ENCODE results near the gene HMX3.

Gene HMX3

GRCh38 chr10:123134915-123135414 lies 805 bp upstream of the HMX3 start:
- no peak for DNase-seq

GRCh38 chr10:123136221-123136805 lies 543 bp downstream of the HMX3 start:
- no peak for DNase-seq

GRCh38 chr10:123136806-123137642 lies 1.3 kb downstream of the HMX3 start:
- no peak for DNase-seq

- DNase-seq: no peak
Observed at GRCh38 chr10:123139165-123139520, 3.4 kb downstream of the HMX3 start.

GRCh38 chr10:123139521-123140163 lies 3.9 kb downstream of the HMX3 start:
- no peak for DNase-seq

GRCh38 chr10:123140164-123140982 lies 4.6 kb downstream of the HMX3 start:
- no peak for DNase-seq

GRCh38 chr10:123140983-123141390 lies 5.2 kb downstream of the HMX3 start:
- DNase-seq: no peak

GRCh38 chr10:123141791-123142700 lies 6.3 kb downstream of the HMX3 start:
- no peak for DNase-seq

- DNase-seq: no peak
Observed at GRCh38 chr10:123142701-123143161, 7.0 kb downstream of the HMX3 start.

- no peak for DNase-seq
Observed at GRCh38 chr10:123143162-123143824, 7.5 kb downstream of the HMX3 start.

- DNase-seq: no peak
Observed at GRCh38 chr10:123143825-123144168, 8.0 kb downstream of the HMX3 start.

GRCh38 chr10:123144697-123145541 lies 9.1 kb downstream of the HMX3 start:
- no peak for DNase-seq

GRCh38 chr10:123145542-123146012 lies 9.8 kb downstream of the HMX3 start:
- no peak for DNase-seq

- DNase-seq: no peak
Observed at GRCh38 chr10:123146013-123146893, 10.5 kb downstream of the HMX3 start.

GRCh38 chr10:123146894-123147634 lies 11.3 kb downstream of the HMX3 start:
- DNase-seq: no peak

GRCh38 chr10:123147635-123148413 lies 12.1 kb downstream of the HMX3 start, which contains the start of gene HMX2:
Gene HMX2 (plus strand): TSS chr10:123148136. CDS start chr10:123148379, 243 bp downstream.
- no peak for DNase-seq

- no peak for DNase-seq
Observed at GRCh38 chr10:123148414-123149161, 12.8 kb downstream of the HMX3 start.

Measured in AML-193 (cell line).